Fibroblast of skin of abdomen (primary cell): ENCODE results near the gene SLC35G2. TPM values are rescaled to one million over a fixed set of nuclear protein-coding genes. Genes with fewer than 3 reads are reported as not detected.
"Not testable (repeated sequence)": the region's sequence is repeated elsewhere in the genome, so short reads cannot be mapped to it uniquely, and the experiment has no call there.

Experiments
- DNase-seq: peaks from one replicate; pipeline ENCODE4 v3.0.0-alpha.2; 2013
- polyA plus RNA-seq, 2 experiments: library from polyadenylated mRNA; unstranded; fragments of 120-200 nt; gene quantifications; one replicate each; pipeline ENCODE4 v1.2.1, GENCODE V29; 2013; ENCODE audit not compliant: insufficient read length in 2 of 2

The SLC35G2 gene
- polyA plus RNA-seq (2013, experiment 1 of 2; ENCODE audit: insufficient read length): 4.3 TPM
- polyA plus RNA-seq (2013, experiment 2 of 2; ENCODE audit: insufficient read length): 5.3 TPM

GRCh38 chr3:136818769-136819391 is at the start of gene SLC35G2:
Gene SLC35G2, plus strand, starts transcription at chr3:136819126. Its CDS starts 35,335 bp downstream, at chr3:136854461.
- DNase-seq: peak; percentile 63

GRCh38 chr3:136772709-136773108 is 46.2 kb upstream of the SLC35G2 start:
- peak; percentile 31 for DNase-seq

DNA sequence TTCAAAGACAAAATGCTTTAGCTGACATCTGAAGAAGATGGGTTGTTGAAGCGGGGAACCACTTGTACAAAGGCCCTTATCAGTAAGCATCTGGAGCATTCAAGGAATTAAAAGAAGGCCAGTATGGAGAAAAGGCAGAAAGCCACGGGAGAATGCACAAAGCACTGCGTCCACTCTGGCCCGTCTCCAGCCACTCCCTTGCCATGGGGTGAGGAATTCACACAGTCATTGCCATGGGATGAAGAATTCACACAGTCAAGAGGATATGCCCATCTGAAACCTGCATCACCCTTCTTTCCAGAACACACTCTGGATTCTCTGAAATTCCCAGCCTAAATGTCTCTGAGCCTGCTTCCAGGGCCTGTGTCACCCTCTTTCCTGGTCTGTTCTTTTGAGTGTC is 40.1 kb upstream of the SLC35G2 start:
- DNase-seq: peak; percentile 7

DNA sequence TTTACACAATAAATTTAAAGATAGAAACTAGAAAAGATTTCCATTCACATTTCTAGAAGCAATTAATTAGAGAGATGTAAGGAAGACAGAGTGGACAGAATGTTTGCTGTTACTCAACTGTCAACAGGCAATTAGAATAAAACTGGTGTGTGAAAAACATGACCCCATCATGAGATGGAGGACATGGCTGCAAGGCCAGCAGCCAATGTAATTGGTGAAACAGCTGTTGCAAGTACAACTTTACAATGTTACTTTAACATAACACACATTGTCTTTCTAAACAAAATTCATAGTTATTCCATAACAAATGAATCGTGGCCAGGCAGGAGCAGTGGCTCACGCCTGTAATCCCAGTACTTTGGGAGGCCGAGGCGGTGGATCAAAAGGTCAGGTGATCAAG is 38.2 kb upstream of the SLC35G2 start:
- no peak for DNase-seq

DNA sequence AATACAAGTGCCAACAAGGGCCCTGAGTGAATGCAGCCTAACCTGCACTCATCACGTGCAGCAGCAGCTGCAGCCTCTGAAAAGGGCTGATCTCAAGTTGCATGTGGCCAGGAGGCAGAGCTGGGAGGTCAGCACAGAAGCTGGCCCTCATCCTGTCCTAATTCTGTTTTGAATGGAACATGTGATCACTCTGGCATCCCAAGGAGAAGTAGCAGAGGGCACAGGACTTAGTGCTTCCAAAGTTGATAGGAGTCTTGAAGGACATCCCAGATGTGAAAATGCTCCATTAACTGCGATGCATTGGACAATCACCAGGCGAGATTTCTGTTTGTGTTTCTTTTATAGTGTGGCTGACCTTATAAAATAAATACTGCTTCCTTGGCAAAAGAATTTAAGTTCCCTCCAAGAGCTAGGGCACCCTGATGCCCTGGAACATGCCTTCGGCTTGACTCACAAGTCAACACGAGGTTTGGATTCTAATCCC is 35.2 kb upstream of the SLC35G2 start:
- DNase-seq: no peak

DNA sequence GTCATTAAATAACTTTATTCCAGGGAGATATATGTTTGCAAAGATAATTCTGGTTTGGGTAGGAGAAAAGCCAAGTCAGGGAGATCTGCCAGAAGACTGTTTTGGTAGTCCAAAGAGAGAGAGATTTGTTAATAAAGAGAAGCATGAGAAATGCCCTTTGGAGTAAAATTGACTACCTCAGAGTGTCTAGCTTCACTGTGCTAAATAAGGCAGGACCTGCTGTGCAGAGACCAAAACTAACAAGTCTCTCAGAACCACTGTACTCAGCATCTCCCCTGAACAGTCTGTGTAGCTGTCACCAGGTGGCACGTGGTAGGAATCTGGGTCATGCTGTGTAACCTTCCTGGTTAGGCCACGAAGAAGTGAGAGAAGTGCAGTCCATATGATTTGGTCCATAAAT is 31.6 kb upstream of the SLC35G2 start:
- peak; percentile 7 for DNase-seq

- no peak for DNase-seq
These were observed 30.8 kb upstream of the SLC35G2 start for GRCh38 chr3:136788154-136788553.

DNA sequence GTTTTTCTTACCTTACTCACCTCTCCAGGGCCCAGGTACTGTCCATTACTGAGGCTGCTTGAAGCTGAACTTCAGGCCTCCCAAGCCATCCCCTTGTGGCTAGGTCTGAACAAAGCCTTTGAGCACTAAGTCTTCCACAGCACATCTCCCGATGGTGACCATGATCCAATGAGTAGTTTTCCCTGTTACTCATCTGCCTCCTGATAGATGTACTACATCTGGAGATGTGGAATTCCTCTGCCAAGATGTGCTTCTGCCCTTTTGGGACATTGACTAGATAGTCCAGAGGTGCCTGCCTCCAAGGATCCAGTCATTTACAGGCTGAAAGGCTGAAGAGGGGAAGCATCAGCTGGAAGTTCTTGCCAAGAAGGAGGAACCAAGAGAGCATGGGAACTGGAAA is 28.9 kb upstream of the SLC35G2 start:
- no peak for DNase-seq

DNA sequence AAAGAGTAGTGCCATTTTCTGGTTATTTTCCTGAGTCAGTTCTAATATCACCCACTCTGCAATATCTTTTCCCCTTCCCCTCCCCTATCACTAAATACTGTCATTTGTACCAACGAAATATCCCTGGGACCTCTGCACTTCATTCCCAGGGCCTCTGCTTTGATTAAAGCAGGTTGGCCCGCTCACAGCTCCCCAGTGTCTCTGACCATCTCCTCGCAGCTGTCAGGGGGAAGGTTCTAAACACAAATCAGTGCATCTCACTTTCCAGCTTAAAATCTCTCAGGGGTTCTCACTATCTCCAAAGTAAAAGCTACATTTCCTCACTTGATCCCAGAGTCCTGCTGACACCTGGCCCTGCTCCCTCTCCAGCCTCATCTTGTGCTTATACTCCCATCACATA is 28.1 kb upstream of the SLC35G2 start:
- DNase-seq: no peak

GRCh38 chr3:136792556-136793330 is 26.2 kb upstream of the SLC35G2 start:
- DNase-seq: no peak

- DNase-seq: not testable (repeated sequence)
These were observed 17.8 kb upstream of the SLC35G2 start for GRCh38 chr3:136801146-136801545.

GRCh38 chr3:136802481-136802996 is 16.4 kb upstream of the SLC35G2 start:
- DNase-seq: peak; percentile 22

DNA sequence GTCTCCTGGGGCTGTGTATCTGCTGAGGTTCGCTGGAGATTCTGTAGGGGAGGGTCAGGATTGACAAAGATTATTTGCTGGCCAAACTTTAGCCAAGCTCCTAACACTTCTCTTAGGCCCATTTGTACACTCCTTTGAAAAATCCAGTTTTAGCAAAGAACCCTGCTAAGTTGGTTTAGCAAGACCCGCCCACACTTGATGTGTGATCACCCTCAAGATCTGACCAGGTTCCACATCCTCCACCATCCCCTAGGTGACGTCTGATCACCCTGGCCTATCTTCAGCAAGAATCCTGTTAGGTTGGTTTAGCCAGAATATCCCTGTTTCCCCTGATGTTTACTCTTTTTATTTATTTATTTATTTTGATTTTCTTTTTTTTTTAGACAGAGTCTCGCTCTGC is 14.8 kb upstream of the SLC35G2 start:
- DNase-seq: no peak

DNA sequence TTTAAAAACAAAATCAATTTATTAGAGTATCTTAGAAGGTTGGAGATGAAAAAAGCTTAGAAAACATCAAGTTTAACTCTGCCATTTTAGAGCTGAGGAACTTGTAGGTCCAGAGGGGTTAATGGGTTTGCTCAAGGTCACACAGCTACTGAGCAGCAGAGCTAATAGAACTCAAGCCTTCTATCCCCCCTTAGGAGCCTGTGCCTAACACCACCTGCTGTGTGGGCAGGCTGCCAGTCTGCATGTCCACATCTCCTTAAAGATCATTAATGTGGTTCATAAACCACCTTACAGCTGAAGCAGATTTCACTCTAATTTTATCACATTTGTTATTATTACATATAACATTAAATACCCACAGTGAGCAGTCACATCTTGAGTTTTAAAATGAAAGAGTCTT is 14.1 kb upstream of the SLC35G2 start:
- no peak for DNase-seq

- no peak for DNase-seq
These were observed 13.1 kb upstream of the SLC35G2 start for GRCh38 chr3:136805795-136806194.

- DNase-seq: no peak
These were observed 7.2 kb upstream of the SLC35G2 start for GRCh38 chr3:136811701-136812100.

- DNase-seq: no peak
These were observed 1.5 kb upstream of the SLC35G2 start for GRCh38 chr3:136817448-136817847.

- peak; percentile 73 for DNase-seq
These were observed 646 bp upstream of the SLC35G2 start for GRCh38 chr3:136818191-136818768.

GRCh38 chr3:136819392-136819730 is 435 bp downstream of the SLC35G2 start:
- peak; percentile 79 for DNase-seq

DNA sequence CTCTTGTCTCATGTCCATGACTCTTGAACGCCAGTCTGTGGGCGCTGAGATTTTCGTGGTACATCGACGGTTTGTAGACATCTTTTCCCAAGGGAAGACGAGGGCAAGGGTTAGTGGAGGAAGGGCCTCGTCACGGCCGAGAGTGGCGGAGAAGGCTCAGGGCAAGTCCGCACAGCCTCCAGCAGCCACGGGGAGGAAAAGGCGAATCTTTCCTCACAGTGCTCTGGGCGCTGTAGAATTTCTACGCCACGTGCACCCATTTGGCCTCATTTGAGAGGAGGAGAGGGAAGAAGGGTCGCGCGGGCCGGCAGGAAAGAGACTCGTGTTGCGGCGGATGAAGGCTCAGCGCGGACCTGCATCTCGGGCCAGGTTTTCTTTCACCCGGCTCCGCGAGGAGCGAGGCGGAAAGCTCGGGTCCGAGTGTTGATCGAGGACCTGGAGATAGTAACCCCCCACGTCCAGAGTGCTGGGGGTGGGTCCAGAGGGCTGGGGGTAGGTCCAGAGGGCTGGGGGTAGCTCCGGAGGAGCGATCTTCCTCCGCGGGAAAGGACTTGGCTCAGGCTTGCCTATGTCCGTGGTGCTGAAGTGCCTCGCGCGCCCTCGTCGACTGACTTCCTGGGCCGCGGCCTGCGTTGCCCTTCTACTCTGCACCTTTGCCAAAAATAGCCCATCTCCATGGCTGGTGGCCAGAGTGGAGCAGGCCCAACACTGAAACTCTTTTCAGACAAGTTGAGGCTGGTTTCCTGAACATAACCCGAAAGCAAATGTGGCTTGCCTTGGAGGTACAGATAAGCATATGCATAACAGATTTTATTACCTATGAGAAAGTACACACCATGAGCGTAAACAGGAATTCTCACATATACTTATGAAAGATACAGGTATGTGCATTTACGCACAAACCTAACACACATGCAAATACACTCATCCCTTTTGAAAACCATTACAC is 1.1 kb downstream of the SLC35G2 start:
- peak; percentile 59 for DNase-seq

DNA sequence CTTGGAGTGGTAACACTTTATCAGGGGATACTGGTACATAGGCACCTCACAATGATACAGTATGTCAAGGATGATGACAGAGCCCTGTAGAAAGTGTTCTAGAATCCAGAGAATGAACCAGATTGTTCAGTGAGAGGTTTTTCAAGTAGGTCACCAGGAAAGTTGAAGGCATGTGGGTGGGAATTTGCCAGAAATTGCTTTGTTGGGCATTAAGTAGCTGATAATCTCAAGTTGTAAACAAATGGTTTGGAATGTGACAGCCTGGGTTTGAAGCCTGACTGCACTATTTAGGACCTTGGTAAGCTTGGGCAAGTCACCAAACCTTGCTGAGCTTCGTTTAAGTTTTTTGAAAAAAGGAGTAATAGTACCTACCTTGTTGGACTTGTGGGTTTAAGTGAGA is 12.5 kb downstream of the SLC35G2 start:
- no peak for DNase-seq
